AG08395 (cell line): ENCODE measurements around the gene TBC1D30.
A peak's percentile ranks its signal among the peaks of the same experiment; 100 is the strongest.

Source experiments
- DNase-seq: peaks from one replicate; pipeline ENCODE4 v3.0.0; 2012; ENCODE audit warnings: mixed read lengths, low spot score

The TBC1D30 gene

GRCh38 chr12:64860446-64860998 lies 36.1 kb downstream of the TBC1D30 start:
- no peak for DNase-seq

GRCh38 chr12:64864319-64864718 lies 39.9 kb downstream of the TBC1D30 start:
- DNase-seq: no peak

- DNase-seq: no peak
Measured at GRCh38 chr12:64875186-64875585, 50.7 kb downstream of the TBC1D30 start.

GRCh38 chr12:64876388-64877071 lies 52.1 kb downstream of the TBC1D30 start:
- DNase-seq: no peak

- no peak for DNase-seq
Measured at GRCh38 chr12:64877363-64878004, 53.0 kb downstream of the TBC1D30 start.

- no peak for DNase-seq
Measured at GRCh38 chr12:64882687-64883086, 58.2 kb downstream of the TBC1D30 start.

GRCh38 chr12:64883264-64884163 lies 59.1 kb downstream of the TBC1D30 start:
- no peak for DNase-seq

GRCh38 chr12:64884164-64884542 lies 59.7 kb downstream of the TBC1D30 start:
- no peak for DNase-seq

- no peak for DNase-seq
Measured at GRCh38 chr12:64884728-64885127, 60.3 kb downstream of the TBC1D30 start.

GRCh38 chr12:64889434-64890216 lies 65.2 kb downstream of the TBC1D30 start:
- DNase-seq: no peak

- DNase-seq: peak; percentile 59
Measured at GRCh38 chr12:64890873-64891468, 66.5 kb downstream of the TBC1D30 start.

- no peak for DNase-seq
Measured at GRCh38 chr12:64891629-64892028, 67.2 kb downstream of the TBC1D30 start.

GRCh38 chr12:64892561-64892960 lies 68.1 kb downstream of the TBC1D30 start:
- no peak for DNase-seq

GRCh38 chr12:64893961-64894360 lies 69.5 kb downstream of the TBC1D30 start:
- DNase-seq: peak; percentile 62

GRCh38 chr12:64894827-64895475 lies 70.5 kb downstream of the TBC1D30 start:
- no peak for DNase-seq

GRCh38 chr12:64895526-64895925 lies 71.1 kb downstream of the TBC1D30 start:
- peak; percentile 13 for DNase-seq

- DNase-seq: peak; percentile 40
Measured at GRCh38 chr12:64900540-64900939, 76.1 kb downstream of the TBC1D30 start.

- DNase-seq: no peak
Measured at GRCh38 chr12:64903479-64904152, 79.2 kb downstream of the TBC1D30 start.

- DNase-seq: no peak
Measured at GRCh38 chr12:64907097-64907496, 82.7 kb downstream of the TBC1D30 start.

- DNase-seq: no peak
Measured at GRCh38 chr12:64909124-64909523, 84.7 kb downstream of the TBC1D30 start.
